Measurements from ENCODE around the gene GPATCH8. TPM values are rescaled to one million over a fixed set of nuclear protein-coding genes. Genes with fewer than 3 reads are reported as not detected.

GPATCH8 gene
- total and polyA plus RNA-seq, 2 of the 8 experiments (the other 6 are each of a cell fraction or from before 2014, with no cell fraction given) = 20.5 to 58.1 TPM

DNA sequence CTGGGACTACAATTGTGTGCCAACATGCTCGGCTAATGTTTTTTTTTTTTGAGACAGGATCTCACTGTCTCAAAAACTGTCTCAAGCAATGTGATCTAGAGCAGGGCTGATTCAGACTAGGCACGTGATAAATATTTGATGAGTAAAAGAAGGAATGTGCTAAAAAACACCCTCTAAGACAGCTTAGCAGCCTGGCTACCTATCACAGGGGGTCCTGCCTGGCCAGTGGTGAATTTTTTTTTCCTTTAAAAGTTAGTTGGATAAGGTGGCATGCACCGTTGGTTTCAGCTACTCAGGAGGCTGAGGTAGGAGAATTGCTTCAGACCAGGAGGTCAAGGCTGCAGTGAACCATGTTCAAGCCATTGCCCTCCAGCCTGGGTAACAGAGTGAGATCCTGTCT, 14.8 kb upstream of the GPATCH8 start:
- H3K56ac ChIP-seq (replicated peaks; ENCODE audit: insufficient read length, low read depth, low read length) = no peak overlapping the region
- no peak overlapping the region for H3K9ac ChIP-seq (replicated peaks in 1 of 4; ENCODE audit: extremely low read depth in 1 of 4, low read depth in 3 of 4, low read length in 3 of 4)
- no peaks in the 10 kb centered on the region for H3K23me2 ChIP-seq (ENCODE audit: low read depth, low read length)
- H2BK5ac ChIP-seq (ENCODE audit: low read depth, low read length) = no peak overlapping the region
- H4K91ac ChIP-seq (replicated peaks; ENCODE audit: insufficient read length, low read length) = no peak overlapping the region
- H2BK120ac ChIP-seq (replicated peaks; ENCODE audit: low read depth, low read length) = no peak overlapping the region
- no peak overlapping the region for H2BK12ac ChIP-seq (ENCODE audit: low read depth, low read length)
- H3K9me3 ChIP-seq (ENCODE audit: insufficient read depth in 2 of 2, low read depth in 1 of 2, low read length in 1 of 2) = no peaks in the 10 kb centered on the region
- no peak overlapping the region for H2AK5ac ChIP-seq (ENCODE audit: low read depth, low read length)
- no peak overlapping the region for H2AFZ ChIP-seq (ENCODE audit: low read length)
- no peaks in the 10 kb centered on the region for H4K20me1 ChIP-seq (replicated peaks in 1 of 2; ENCODE audit: control insufficient read depth in 1 of 2, insufficient read depth in 2 of 2, low read length in 2 of 2)
- no peaks in the 10 kb centered on the region for H3K36me3 ChIP-seq (ENCODE audit: control insufficient read depth in 2 of 4, insufficient read depth in 4 of 4, low read length in 3 of 4)
- no peak for TF ChIP-seq KDM1A (IDR thresholded peaks at IDR 0.05; ENCODE audit: borderline replicate concordance, low read length)
- no peak overlapping the region for H3K23ac ChIP-seq (ENCODE audit: insufficient read length)
- H4K5ac ChIP-seq (ENCODE audit: insufficient read length, low read depth, low read length) = no peak overlapping the region
- 88% methylated on average over 3 of the region's 3 CpGs; no CpG with 5 or more reads in 1 of the 2 experiments for WGBS, 2 experiments (ENCODE audit: extremely low coverage in 1 of 2, insufficient coverage in 1 of 2, insufficient read length in 1 of 2, insufficient replicate concordance in 2 of 2, low coverage in 1 of 2, low lambda C conversion rate in 2 of 2, missing lambda C conversion rate in 1 of 2)
- H3K18ac ChIP-seq (ENCODE audit: extremely low read depth, low read length) = no peak overlapping the region
- H3K4me1 ChIP-seq (replicated peaks in 1 of 4; ENCODE audit: control insufficient read depth in 3 of 4, insufficient read depth in 4 of 4, low read length in 3 of 4) = no peaks in the 10 kb centered on the region
- POLR2A ChIA-PET (ENCODE audit: partially characterized antibody) = no interaction called here
- H3K27ac ChIP-seq (ENCODE audit: low read depth, low read length) = no peak overlapping the region
- DNase-seq (ENCODE audit: low read depth in 1 of 2, low spot score in 2 of 2) (no peak), FAIRE-seq (no peak)
- no peaks in the 10 kb centered on the region for H3K79me1 ChIP-seq (ENCODE audit: low read depth, low read length)
- H3K27me3 ChIP-seq (replicated peaks in 1 of 4; ENCODE audit: control insufficient read depth in 3 of 4, extremely low read depth in 1 of 4, insufficient read depth in 3 of 4, low read length in 3 of 4) = no peaks in the 10 kb centered on the region
- no peak overlapping the region for H3K4me2 ChIP-seq (ENCODE audit: insufficient read depth in 1 of 2, low read depth in 2 of 2, low read length in 2 of 2)
- H2BK20ac ChIP-seq (ENCODE audit: low read length) = no peak overlapping the region
- no peaks in the 10 kb centered on the region for H3K79me2 ChIP-seq (ENCODE audit: control insufficient read depth in 1 of 2, insufficient read depth in 2 of 2, low read length in 2 of 2)
- H2BK15ac ChIP-seq (ENCODE audit: low read length) = no peak overlapping the region
- no peak overlapping the region for H3K4me3 ChIP-seq (ENCODE audit: extremely low read depth in 1 of 4, insufficient read depth in 2 of 4, low read depth in 3 of 4, low read length in 4 of 4)
- CTCF ChIA-PET (ENCODE audit: partially characterized antibody) = interaction anchor here (0.7 to 1.2 kb wide), 4 partner anchors 87 to 125 kb away, joined by 3 read pairs; no protein-coding TSS in a partner anchor
- H3K4ac ChIP-seq (replicated peaks; ENCODE audit: insufficient read length, low read depth, low read length) = no peak overlapping the region
- H4K8ac ChIP-seq (ENCODE audit: extremely low read depth, insufficient read depth, low read length) = no peak overlapping the region
- H3K14ac ChIP-seq (ENCODE audit: insufficient read length) = no peak overlapping the region

All from H1 (cell line).